NCI-H1694 (cell line): ENCODE results near the gene ADGRL4.
"Not testable (repeated sequence)": the region's sequence is repeated elsewhere in the genome, so short reads cannot be mapped to it uniquely, and the experiment has no call there.

Experiments
- DNase-seq: peaks from one replicate; lab custom pipeline; 2025; lab: John Stamatoyannopoulos, UW

The ADGRL4 gene

GRCh38 chr1:78916986-78917385, 89.5 kb downstream of the ADGRL4 start:
- DNase-seq, result no peak

GRCh38 chr1:78913950-78914349, 92.6 kb downstream of the ADGRL4 start:
- no peak for DNase-seq

- DNase-seq, result no peak
Measured at GRCh38 chr1:78911956-78912880, 94.3 kb downstream of the ADGRL4 start.

GRCh38 chr1:78902641-78903040, 103.9 kb downstream of the ADGRL4 start:
- no peak for DNase-seq

- DNase-seq, result no peak
Measured at GRCh38 chr1:78894811-78895210, 111.7 kb downstream of the ADGRL4 start.

GRCh38 chr1:78892260-78892840, 114.2 kb downstream of the ADGRL4 start:
- no peak for DNase-seq

- no peak for DNase-seq
Measured at GRCh38 chr1:78887458-78887857, 119.1 kb downstream of the ADGRL4 start.

GRCh38 chr1:78884685-78885452, 121.7 kb downstream of the ADGRL4 start:
- no peak for DNase-seq

GRCh38 chr1:78880223-78880622, 126.3 kb downstream of the ADGRL4 start:
- DNase-seq, result no peak

GRCh38 chr1:78875986-78876385, 130.5 kb downstream of the ADGRL4 start:
- DNase-seq, result not testable (repeated sequence)

GRCh38 chr1:78872801-78873200, 133.7 kb downstream of the ADGRL4 start:
- not testable (repeated sequence) for DNase-seq

GRCh38 chr1:78871249-78871648, 135.3 kb downstream of the ADGRL4 start:
- DNase-seq, result no peak

GRCh38 chr1:78869136-78869535, 137.4 kb downstream of the ADGRL4 start:
- DNase-seq, result no peak

GRCh38 chr1:78864175-78864574, 142.4 kb downstream of the ADGRL4 start:
- DNase-seq, result no peak

- no peak for DNase-seq
Measured at GRCh38 chr1:78856096-78856495, 150.4 kb downstream of the ADGRL4 start.

- DNase-seq, result no peak
Measured at GRCh38 chr1:78855258-78855657, 151.3 kb downstream of the ADGRL4 start.

GRCh38 chr1:78854556-78854955, 152.0 kb downstream of the ADGRL4 start:
- DNase-seq, result no peak

GRCh38 chr1:78843546-78843945, 163.0 kb downstream of the ADGRL4 start:
- no peak for DNase-seq

- no peak for DNase-seq
Measured at GRCh38 chr1:78843111-78843510, 163.4 kb downstream of the ADGRL4 start.

- DNase-seq, result no peak
Measured at GRCh38 chr1:78840453-78841271, 165.9 kb downstream of the ADGRL4 start.
